C4-2B (cell line): ENCODE results near the gene SGMS1.

ENCODE experiments used
- CTCF ChIP-seq: fragments of 450-650 bp; conservative IDR thresholded peaks from 2 replicates; pipeline ENCODE4 v1.5.1; 2017; ENCODE audit warnings: mild to moderate bottlenecking
- ZFX ChIP-seq: fragments of 450-650 bp; IDR thresholded peaks from 2 replicates; pipeline ENCODE4 v1.6.1; 2017

DNA sequence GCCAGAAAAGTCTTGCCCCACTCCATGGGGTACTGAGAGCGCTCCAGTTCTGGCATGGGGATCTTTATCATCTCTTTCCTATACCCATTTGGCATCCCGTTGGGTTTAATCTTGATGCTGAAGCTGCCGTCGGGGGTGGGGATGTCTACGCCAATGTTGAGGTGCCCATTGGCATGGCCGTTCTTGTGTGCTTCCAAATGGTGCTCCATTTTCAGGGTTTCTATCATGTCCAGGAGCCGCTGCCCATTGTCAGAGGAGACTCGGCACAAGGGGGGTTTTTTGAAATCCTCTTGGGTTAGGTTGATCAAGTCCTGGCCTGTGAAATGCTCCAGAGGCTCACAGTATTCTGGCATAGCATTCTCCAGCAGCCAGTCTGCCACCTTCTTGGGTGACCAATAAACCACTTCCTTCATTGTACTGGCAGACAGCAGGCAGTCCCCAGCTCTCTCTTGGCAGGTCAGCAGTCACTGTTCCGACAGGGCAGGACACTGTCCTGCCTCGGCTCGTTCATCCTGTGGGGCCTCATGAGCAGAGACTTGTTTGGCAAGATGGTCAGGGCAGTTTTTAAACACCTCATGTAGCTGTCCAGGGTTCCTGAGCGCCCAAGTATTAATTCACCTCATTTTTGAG lies 279.9 kb downstream of the SGMS1 start:
- TF ChIP-seq CTCF (no peak), ZFX (no peak)
